ENCODE results near the gene TEAD4.

TEAD4 gene

GRCh38 chr12:3034067-3034750 lies 75.0 kb downstream of the TEAD4 start:
- DNase-seq, result peak; percentile 68

DNA sequence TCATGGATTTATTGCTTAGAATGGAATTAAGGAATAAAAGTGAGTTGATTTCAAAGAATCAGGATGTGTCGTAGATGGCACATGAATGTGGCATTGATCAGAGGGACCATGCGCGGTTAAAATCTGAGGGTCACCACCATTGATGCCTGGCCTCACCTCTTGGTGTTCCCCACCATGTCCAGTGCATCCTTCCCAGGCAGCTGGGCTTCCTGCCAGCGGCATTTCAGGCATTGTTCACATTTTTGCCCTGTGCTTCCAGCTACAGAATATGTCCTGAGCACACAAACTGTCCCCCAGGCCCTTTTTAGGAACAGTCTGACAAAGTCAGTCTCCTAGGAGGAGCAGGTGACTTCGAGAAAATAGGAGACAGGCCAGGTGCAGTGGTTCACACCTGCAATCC lies 76.0 kb downstream of the TEAD4 start:
- no peak for DNase-seq

DNA sequence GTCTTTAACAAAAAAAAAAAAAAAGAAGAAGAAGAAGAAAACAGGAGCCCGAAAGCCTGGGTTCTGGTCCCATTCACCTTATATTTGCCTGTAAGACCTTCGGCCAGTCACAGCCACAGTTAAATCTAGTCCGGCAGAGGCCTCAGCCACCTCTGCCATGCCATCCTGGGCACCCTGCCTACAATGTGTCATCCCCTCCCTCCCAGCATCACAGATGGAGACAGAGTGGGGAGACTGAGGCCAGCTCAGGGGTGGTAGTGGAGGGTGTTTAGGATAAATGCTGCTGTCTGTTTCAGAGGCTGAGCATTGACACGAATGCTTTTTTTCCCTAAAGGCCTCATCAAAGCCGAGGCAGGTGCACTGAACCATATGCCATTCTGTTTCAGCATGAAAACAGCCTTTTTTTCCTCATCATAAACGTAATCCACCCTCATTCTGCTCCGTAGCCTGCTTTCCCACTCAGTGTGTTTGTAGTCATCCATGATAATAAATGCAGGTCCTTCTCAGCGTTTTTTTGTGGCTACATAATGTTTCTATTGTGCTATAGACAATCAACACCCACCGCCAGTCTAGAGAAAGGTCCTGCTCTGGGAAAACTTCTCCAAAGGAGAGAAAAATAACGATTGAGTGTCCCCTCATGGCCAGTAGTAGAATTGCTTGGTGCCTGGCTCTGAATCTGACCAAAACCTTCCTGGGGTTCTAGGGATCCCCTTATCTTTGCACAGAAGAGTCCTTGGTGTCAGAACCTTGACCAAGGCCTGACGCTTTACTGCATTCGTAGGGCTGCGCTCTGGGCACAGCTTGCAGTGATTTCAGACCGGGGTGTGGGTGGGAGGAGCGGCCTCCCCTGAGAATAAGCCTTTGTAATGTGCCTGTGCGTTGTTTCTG lies 76.9 kb downstream of the TEAD4 start:
- DNase-seq, result no peak

GRCh38 chr12:3036901-3037600 lies 77.9 kb downstream of the TEAD4 start:
- DNase-seq, result no peak

GRCh38 chr12:3038166-3038565 lies 79.0 kb downstream of the TEAD4 start:
- no peak for DNase-seq

GRCh38 chr12:3038926-3039510 lies 79.8 kb downstream of the TEAD4 start:
- no peak for DNase-seq

DNA sequence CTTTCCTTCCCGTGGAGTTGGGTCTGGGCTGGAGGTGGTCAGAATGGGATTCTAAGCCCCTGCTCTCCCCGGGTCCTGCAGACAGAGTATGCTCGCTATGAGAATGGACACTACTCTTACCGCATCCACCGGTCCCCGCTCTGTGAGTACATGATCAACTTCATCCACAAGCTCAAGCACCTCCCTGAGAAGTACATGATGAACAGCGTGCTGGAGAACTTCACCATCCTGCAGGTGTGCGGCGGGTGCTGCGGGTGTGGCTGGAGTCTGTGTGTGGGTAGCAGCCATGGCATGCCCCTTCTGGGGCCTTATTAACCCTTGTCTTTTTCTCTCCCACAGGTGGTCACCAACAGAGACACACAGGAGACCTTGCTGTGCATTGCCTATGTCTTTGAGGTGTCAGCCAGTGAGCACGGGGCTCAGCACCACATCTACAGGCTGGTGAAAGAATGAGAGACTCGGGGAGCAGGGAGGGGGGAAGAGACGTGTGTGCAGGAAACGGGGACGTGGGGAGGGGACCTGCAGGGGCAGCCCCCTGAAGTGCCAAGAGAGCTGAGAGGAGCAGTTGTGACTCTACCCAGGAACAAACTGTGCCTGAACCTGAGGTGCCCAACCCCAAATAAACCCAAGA lies 80.9 kb downstream of the TEAD4 start:
- no peak for DNase-seq

DNA sequence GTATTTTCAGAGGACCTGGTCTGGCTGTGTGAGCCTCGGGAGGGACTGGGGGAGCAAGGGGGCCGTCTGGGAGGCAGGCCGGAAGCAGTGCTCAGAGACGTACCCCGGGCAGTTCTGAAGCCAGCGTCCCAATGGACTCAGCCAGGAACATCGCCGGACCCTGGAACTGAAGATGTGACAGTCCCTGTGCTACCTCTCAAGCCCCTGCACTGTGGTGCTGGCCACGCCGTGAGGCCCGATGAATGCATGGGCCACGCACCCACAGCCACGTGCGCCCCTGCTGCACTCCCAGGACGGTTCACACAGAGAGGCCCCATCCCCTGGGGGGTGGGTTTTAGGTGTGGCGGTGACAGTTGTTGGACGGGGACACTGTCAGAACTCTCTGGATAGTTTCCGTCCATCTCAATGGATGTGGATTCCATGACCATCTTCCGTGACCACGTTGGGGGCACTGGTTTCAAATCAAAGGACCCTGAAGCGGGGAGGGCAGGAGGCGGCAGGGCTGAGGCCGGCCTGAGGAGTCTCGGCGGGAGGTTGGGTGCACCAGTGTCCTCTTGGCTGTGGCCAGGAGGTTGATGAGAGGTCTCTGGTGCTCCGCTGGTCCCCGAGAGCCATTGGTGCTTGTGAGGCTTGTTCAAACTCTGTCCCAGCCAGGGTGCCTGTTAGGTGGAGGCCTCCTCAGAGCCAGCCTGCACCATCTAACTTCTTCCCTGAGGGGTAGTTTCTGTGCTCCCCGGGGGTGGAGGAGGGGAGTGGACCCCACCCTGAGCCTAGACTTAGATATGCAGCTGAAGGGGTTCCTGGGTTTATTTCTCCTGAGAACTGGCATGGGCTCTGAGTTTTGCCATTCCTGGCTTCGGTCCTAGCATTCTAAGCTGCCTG lies 81.7 kb downstream of the TEAD4 start:
- no peak for DNase-seq

- peak; percentile 60 for DNase-seq
Observed at GRCh38 chr12:3041558-3042164, 82.5 kb downstream of the TEAD4 start.

DNA sequence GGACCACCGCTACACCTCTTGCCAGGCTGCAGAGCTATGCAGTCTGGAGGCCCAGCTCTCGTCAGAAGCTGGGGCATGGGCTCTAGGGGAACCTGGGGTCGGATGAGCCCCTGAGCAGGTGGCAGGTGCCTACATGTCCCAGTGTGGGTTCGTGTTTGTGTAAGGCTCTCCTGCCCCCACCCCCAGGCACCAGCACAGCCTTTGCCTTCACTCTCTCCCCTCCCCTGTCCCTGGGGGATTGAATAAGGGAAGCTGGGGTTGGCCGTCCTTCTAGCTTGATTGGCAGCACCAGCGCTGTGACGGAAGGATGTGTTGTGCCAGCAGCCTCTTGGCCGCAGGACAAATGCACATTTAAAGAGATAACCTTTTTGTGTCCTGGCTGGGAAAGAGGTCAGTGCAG lies 83.2 kb downstream of the TEAD4 start:
- DNase-seq, result no peak

GRCh38 chr12:3042826-3043225 lies 83.6 kb downstream of the TEAD4 start:
- no peak for DNase-seq

DNA sequence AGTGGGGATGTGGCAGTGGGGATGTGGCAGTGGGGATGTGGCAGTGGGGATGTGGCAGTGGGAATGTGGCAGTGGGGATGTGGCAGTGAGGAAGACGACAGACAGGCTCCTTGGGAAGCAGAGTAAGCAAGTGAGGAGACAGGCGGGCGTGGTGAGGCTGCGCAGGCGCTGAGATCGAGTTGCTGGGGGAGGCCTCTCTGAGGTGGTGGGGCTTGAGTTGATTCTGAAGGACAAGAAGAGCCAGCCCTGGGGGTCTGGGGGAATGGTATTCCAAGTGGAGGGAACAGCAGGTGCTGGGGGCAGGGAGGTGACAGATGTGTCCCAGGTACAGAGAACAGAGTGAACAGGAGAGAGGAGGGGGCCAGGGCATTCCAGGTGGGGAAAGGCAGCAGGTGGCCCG lies 84.2 kb downstream of the TEAD4 start:
- no peak for DNase-seq

DNA sequence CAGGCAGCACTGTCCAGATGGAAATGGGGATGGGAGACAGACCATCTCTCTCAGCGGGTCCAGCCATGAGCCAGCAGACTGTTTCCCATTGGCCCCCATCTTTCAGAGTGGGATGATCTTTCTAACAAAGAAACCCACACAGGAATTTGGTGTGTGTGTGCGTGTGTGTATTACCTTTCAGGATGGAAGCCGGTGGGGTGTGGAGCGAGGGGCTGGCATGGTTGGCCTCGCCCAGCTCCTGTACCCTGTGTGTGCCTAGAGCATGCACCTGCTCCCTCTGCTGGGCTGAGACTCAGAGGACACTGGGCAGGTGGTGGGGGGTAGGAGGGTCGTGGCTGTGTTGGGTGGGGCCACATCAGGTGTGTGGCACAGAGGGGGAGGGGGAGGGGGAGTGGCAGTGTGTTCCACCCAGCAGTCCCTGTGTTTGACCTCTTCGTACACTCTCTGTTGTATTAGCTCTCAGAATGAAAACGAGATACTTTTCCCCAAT lies 85.0 kb downstream of the TEAD4 start:
- DNase-seq, result no peak

GRCh38 chr12:3045494-3045893 lies 86.3 kb downstream of the TEAD4 start:
- no peak for DNase-seq

DNA sequence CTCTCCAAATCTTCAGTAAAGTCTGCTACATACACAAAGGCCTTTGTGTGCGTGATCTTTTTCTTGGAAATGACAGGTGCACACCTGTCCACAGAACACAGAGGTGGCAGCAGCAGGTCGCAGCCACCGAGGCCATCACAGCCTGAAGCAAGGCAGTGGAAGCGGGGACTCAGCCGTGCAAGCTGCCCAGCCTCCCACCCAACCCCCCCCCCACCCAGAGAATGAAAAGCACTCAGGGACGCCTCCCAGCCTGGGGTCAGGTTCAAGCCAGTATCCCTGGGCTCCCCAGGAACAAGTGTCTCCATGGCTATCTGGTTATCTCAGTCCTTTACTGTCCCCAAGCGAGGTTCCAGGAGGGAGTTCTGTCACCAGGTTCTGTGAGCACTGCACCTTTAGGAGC lies 86.8 kb downstream of the TEAD4 start:
- no peak for DNase-seq

DNA sequence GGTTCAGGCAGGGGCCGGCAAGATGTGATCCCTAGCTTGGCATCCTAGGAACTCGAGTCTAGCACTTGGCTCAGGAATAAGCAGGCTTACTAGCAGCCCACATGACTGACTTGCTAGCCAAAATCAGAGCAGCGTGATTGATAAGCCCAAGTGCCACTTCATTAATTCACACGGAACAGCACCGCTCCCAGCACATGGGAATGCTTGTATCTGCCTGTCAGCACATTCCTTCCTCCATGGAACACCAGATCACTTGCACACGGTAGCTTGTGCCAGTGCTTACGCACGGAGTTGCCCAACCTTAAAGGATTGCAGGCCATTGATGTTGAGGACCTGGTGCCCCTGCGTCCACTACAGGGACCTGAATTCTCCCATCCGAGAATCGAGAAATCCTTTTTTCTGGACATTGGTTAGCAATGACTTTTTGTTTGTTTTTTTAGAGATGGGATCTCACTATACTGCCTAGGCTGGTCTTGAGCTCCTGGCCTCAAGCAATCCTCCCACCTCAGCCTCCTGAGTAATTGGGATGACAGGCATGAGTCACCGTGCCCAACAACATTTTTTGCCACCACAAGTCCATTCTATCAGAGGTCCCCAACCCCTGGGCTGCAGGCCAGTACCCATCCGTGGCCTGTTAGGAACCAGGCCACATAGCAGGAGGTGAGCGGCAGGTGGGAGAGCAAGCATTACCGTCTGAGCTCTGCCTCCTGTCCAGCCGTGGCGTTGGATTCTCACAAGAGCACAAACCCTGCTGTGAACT lies 87.4 kb downstream of the TEAD4 start:
- peak; percentile 33 for DNase-seq

- DNase-seq, result no peak
Observed at GRCh38 chr12:3047961-3048360, 88.8 kb downstream of the TEAD4 start.

- no peak for DNase-seq
Observed at GRCh38 chr12:3048540-3048939, 89.3 kb downstream of the TEAD4 start.

- no peak for DNase-seq
Observed at GRCh38 chr12:3049176-3049575, 90.0 kb downstream of the TEAD4 start.

DNA sequence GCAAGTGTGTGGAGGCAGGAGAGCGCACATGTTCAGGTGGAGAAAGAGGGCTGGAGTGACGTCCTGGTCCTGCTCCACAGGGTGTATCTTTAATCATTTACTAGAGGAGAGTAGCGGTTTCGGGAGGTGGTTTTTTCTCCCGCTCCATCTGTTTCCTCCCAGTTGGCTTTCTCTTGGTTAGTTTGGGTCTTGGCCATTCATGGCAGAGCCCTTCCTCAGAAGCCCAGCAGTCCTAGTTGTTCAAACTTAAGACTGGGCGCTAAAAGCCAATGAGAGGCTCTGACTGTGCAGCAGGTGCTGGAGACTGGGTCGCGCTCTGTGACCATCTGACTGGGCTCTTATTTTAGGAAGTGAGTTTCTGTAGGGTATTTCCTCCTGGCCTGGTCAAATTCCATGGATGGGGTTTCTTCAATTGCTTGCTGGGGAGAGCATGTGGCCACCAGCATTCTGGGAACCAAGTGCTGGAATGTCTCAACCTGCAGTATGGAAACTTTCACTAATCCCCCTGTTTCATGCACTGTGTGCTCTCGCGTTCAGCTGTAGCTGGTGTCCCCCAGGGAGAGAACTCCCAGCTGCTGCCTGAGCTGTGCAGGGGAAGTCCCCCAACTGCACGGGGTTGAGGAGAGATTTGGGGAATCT lies 90.5 kb downstream of the TEAD4 start:
- no peak for DNase-seq
